ENCODE data around the gene ST3GAL4. TPM values are rescaled to one million over a fixed set of nuclear protein-coding genes. Genes with fewer than 3 reads are reported as not detected.
A peak's percentile ranks its signal among the peaks of the same experiment; 100 is the strongest.

ST3GAL4 gene
- total RNA-seq, 1 donor from 2014 or later: 22.4 TPM

DNA sequence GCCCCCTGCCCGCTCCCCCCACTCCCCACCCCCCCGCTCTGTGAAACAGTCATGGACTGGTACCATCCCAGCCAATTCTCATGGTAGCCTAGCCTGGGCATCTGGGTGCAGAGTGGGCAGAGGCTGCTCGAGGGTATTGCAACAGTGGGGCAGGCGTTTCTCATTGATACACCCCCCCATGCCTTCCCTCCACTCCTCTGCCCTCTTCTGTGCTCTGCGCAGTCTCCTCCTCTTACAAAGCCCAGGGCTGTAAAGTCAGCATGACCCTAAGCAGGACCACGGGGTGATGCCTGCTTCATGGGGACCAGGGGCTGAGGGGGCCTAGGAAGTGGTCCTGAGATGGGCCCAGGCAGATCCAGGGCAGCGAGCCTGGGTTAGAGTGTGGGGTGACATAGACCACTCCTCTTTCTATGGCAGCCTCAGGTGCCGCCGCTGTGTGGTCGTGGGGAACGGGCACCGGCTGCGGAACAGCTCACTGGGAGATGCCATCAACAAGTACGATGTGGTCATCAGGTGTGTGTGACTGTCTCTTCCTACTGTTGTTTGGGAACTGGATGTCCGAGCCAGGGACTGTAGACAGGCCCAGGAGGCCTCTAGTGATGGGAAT is 52.3 kb downstream of the ST3GAL4 start:
- DNase-seq (ENCODE audit: low read depth, low spot score): no peak

DNA sequence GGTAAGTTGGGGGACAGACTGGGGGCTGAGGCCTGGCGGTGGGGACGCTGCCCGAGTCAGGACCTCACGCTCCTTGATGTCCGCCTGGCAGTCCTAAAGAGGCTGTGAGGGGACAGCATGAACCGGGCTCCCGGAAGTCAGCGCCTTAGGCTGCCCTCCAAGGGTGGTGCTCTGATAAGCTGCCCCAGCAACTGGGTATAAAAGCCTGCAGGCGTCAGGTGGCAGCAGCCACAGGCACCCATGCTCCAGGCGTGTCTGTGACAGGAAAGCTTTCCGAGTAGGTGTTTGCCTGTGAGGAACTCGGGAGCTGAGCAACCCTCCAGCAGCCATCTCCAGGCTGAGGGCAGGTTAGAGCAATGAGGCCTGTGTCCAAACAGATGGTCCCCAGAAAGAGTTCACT is 53.0 kb downstream of the ST3GAL4 start:
- no peak for DNase-seq (ENCODE audit: low read depth, low spot score)
- no peak overlapping the region for H3K4me3 Mint-ChIP-seq
- TF ChIP-seq, protein P1, sequence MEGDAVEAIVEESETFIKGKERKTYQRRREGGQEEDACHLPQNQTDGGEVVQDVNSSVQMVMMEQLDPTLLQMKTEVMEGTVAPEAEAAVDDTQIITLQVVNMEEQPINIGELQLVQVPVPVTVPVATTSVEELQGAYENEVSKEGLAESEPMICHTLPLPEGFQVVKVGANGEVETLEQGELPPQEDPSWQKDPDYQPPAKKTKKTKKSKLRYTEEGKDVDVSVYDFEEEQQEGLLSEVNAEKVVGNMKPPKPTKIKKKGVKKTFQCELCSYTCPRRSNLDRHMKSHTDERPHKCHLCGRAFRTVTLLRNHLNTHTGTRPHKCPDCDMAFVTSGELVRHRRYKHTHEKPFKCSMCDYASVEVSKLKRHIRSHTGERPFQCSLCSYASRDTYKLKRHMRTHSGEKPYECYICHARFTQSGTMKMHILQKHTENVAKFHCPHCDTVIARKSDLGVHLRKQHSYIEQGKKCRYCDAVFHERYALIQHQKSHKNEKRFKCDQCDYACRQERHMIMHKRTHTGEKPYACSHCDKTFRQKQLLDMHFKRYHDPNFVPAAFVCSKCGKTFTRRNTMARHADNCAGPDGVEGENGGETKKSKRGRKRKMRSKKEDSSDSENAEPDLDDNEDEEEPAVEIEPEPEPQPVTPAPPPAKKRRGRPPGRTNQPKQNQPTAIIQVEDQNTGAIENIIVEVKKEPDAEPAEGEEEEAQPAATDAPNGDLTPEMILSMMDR (conservative IDR thresholded peaks at IDR 0.05): no peak

More for the DNA sequence above, 52.3 kb downstream of the ST3GAL4 start:
- Mint-ChIP-seq H3K4me1 (peaks cover 21% of the 10 kb centered on the region), H3K27me3 (ENCODE audit: low read depth) (no peaks in the 10 kb centered on the region), H3K27ac (ENCODE audit: unreplicated experiment) (no peak overlapping the region), H3K36me3 (ENCODE audit: low read depth) (peaks cover 16% of the 10 kb centered on the region), H3K4me3 (no peak overlapping the region), H3K9me3 (no peaks in the 10 kb centered on the region)
- TF ChIP-seq, protein P1 (conservative IDR thresholded peaks at IDR 0.05): no peak

DNA sequence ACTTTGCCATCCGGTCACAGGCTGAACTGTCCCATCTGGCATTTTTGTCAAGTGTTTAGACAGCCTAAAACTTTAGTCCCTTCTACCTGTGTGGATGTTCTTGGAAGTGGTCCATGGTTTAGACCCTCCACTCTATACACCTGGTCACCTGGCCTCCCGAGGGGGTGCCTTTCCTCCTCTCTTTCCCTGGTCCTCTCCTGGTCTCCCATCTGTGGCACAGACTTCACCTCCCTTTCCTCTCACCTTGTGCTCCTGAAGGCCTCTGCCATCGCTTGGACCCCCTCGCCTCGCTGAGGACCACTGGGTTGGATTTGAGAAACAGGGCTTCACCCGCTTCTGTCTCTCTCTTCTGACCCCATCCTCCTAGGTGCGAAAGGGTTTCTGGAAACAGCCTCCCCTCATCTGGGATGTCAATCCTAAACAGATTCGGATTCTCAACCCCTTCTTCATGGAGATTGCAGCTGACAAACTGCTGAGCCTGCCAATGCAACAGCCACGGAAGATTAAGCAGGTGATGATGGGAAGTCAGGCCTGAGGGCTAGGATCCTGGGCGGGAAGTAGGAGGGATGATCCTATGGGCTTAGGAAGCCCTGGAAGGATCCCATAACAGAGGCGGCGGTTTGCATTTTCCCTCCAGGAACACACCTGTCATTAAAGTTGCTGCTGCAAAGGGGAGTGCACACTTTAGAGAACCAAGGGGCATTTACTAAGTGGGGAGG is 53.6 kb downstream of the ST3GAL4 start:
- TF ChIP-seq, protein P1 (conservative IDR thresholded peaks at IDR 0.05): no peak
- Mint-ChIP-seq H3K9me3 (no peaks in the 10 kb centered on the region), H3K4me1 (peaks cover 16% of the 10 kb centered on the region), H3K36me3 (ENCODE audit: low read depth) (peaks cover 16% of the 10 kb centered on the region), H3K27me3 (ENCODE audit: low read depth) (no peaks in the 10 kb centered on the region), H3K4me3 (no peak overlapping the region), H3K27ac (ENCODE audit: unreplicated experiment) (no peak overlapping the region)
- no peak for DNase-seq (ENCODE audit: low read depth, low spot score)

More for the DNA sequence above, 53.0 kb downstream of the ST3GAL4 start:
- Mint-ChIP-seq H3K4me1 (peaks cover 16% of the 10 kb centered on the region), H3K36me3 (ENCODE audit: low read depth) (peaks cover 16% of the 10 kb centered on the region), H3K27ac (ENCODE audit: unreplicated experiment) (no peak overlapping the region), H3K27me3 (ENCODE audit: low read depth) (no peaks in the 10 kb centered on the region), H3K9me3 (no peaks in the 10 kb centered on the region)

DNA sequence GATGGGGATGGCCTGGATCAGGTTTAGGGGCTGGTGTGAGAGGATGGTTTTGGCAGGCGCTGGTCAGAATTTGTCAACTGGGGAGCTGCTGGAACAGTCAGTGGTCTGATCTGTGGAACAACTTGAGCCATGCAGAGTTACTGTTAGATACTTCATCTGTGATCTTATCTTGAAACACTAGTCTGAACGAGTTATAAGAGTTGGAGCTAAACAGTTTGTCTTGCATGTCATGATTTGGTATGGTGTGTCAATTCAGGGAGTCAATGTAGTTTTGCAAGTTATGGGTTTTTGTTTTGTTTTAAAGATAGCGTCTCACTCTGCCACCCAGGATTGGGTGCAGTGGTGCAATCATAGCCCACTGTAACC is 54.1 kb downstream of the ST3GAL4 start:
- Mint-ChIP-seq H3K27me3 (ENCODE audit: low read depth) (no peaks in the 10 kb centered on the region), H3K36me3 (ENCODE audit: low read depth) (peaks cover 16% of the 10 kb centered on the region), H3K4me1 (peaks cover 16% of the 10 kb centered on the region), H3K27ac (ENCODE audit: unreplicated experiment) (no peak overlapping the region), H3K4me3 (no peak overlapping the region), H3K9me3 (no peaks in the 10 kb centered on the region)
- DNase-seq (ENCODE audit: low read depth, low spot score): no peak
- TF ChIP-seq, protein P1 (conservative IDR thresholded peaks at IDR 0.05): no peak

DNA sequence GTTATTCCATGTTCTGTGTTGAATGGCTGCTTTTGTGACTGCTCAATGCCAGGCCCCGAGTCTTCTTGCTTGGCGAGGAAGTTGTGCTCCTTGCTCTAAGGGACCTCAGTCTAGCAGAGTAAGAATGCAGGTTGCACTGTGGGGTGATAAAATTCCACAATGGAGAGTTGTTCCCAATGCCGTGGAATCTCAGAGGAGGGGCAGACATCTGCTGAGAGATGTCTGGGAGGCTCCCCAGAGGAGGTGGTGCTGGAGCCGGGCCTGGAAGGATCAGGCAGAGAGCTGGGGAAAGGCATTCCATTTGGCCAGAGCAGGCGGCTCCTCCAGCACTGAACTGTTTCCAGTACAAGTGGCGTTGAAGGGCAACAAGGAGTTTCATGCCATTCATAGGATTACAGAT is 55.2 kb downstream of the ST3GAL4 start:
- TF ChIP-seq, protein P1 (conservative IDR thresholded peaks at IDR 0.05): no peak
- Mint-ChIP-seq H3K9me3 (no peaks in the 10 kb centered on the region), H3K4me3 (peak overlapping the region; percentile 37)

More for the DNA sequence above, 55.2 kb downstream of the ST3GAL4 start:
- H3K27ac Mint-ChIP-seq (ENCODE audit: unreplicated experiment): peak overlapping the region; percentile 86
- peaks cover 16% of the 10 kb centered on the region for H3K4me1 Mint-ChIP-seq
- no peaks in the 10 kb centered on the region for H3K27me3 Mint-ChIP-seq (ENCODE audit: low read depth)
- peaks cover 16% of the 10 kb centered on the region for H3K36me3 Mint-ChIP-seq (ENCODE audit: low read depth)
- no peak for DNase-seq (ENCODE audit: low read depth, low spot score)
